ENCODE data around the gene NANS.

GRCh38 chr9:98022447-98022846, 34.1 kb upstream of the NANS start:
- no peak for TF ChIP-seq CTCF (IDR thresholded peaks at IDR 0.05)
- no peak for TF ChIP-seq NR1H2 (CRISPR knock-in tag; IDR thresholded peaks at IDR 0.05)
- TF ChIP-seq E2F5 (CRISPR knock-in tag; IDR thresholded peaks at IDR 0.05): no peak
- no peak for TF ChIP-seq ESRRA (CRISPR knock-in tag; IDR thresholded peaks at IDR 0.05; ENCODE audit: borderline replicate concordance)
- TF ChIP-seq FOXK1 (CRISPR knock-in tag; IDR thresholded peaks at IDR 0.05): no peak
- no peak for TF ChIP-seq JUN (CRISPR knock-in tag; IDR thresholded peaks at IDR 0.05)
- no peak for TF ChIP-seq ATF2 (CRISPR knock-in tag; IDR thresholded peaks at IDR 0.05; ENCODE audit: borderline replicate concordance, low read depth)
- TF ChIP-seq FOXP1 (CRISPR knock-in tag; IDR thresholded peaks at IDR 0.05; ENCODE audit: borderline replicate concordance): no peak
- TF ChIP-seq ELF4 (CRISPR knock-in tag; IDR thresholded peaks at IDR 0.05; ENCODE audit: low read depth): no peak
- no peak for TF ChIP-seq E2F4 (CRISPR knock-in tag; IDR thresholded peaks at IDR 0.05; ENCODE audit: borderline replicate concordance, low read depth)
- no peak for TF ChIP-seq ZNF232 (CRISPR knock-in tag; IDR thresholded peaks at IDR 0.05)
- TF ChIP-seq TEAD1 (CRISPR knock-in tag; IDR thresholded peaks at IDR 0.05): no peak
- no peak for TF ChIP-seq ZNF121 (CRISPR knock-in tag; IDR thresholded peaks at IDR 0.05)
